ENCODE measurements around the gene TPSD1. TPM values are rescaled to one million over a fixed set of nuclear protein-coding genes. Genes with fewer than 3 reads are reported as not detected.
A peak's percentile ranks its signal among the peaks of the same experiment; 100 is the strongest.

Gene TPSD1
- total and polyA plus RNA-seq, 2 experiments from 2014 or later = 0.17 TPM; not detected in 1

DNA sequence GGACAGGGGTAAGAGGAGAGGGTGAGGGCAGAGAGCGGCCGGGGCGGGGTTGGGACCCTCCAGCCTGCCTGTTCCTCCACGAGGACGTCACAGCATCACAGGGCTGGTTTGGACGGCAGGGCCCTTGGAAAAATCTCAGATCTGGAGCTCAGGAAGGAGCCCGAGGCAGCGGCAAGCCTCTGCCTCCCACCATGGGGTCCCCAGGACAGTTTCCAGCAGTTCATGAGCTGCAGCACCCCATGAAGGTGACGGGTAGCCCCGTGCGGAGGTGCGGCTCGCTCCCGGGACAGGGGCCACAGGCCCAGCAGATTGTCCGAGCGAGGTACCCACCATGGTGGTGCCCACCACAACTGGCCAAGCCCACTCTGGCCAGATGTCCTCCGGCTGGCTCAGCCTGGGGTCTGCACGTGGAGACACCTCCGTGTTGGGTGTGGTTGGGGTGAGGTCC lies 21.3 kb downstream of the TPSD1 start:
- H4K20me1 ChIP-seq (replicated peaks; ENCODE audit: insufficient read depth) = no peaks in the 10 kb centered on the region
- no peak overlapping the region for H3K4me3 Mint-ChIP-seq

DNA sequence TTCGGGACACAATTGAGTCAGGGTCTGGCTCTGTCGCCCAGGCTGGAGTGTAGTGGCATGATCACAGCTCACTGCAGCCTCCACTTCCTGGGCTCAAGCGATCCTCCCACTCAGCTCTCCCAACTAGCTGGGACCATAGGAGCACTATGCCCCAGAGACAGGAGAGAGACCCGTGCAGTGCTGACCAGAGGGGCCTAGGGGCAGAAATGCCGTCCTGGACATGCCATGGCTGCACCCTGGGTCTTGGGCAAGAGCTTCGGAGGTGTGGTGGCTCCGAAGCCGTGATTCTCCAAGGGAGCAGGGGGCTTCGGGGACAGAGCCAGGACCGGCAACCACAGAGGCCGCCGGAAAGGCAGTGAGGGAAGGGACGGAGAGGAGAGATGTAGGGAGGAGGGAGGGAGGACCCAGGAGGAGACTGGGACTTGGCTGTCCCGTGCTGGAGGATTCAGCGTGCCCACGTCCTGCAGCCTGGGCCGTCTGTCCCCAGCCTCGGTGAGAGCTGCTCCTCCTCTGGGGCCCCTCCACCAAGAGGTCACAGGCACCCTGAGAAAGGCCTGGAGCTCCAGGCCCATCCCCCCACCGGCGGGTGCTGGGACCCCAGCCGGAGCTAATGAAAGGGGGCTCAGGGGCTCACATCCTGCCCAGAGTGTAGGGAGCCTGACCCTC lies 21.9 kb downstream of the TPSD1 start:
- ATAC-seq (peak; percentile 18), DNase-seq (ENCODE audit: low spot score) (no peak)
- peaks cover 2% of the 10 kb centered on the region for H3K4me1 Mint-ChIP-seq
- Histone ChIP-seq H3K36me3 (ENCODE audit: insufficient read depth) (no peaks in the 10 kb centered on the region), H3K27me3 (ENCODE audit: insufficient read depth) (no peaks in the 10 kb centered on the region), H3K9me2 (ENCODE audit: insufficient read depth) (no peaks in the 10 kb centered on the region), H3K4me2 (no peak overlapping the region), H2AFZ (no peak overlapping the region), H3K79me2 (replicated peaks; ENCODE audit: insufficient read depth) (no peaks in the 10 kb centered on the region), H3K4me1 (ENCODE audit: insufficient read depth) (peaks cover 6% of the 10 kb centered on the region; the same call in 1 of the 2 replicates), H3F3A (replicated peaks; ENCODE audit: low read depth) (no peaks in the 10 kb centered on the region), H3K4me3 (no peak overlapping the region), H4K20me1 (replicated peaks; ENCODE audit: insufficient read depth) (no peaks in the 10 kb centered on the region), H3K27ac (ENCODE audit: low read depth) (no peak overlapping the region)
- no peak overlapping the region for H3K27ac Mint-ChIP-seq
- no peak overlapping the region for H3K4me3 Mint-ChIP-seq
- peaks cover 11% of the 10 kb centered on the region for H3K27me3 Mint-ChIP-seq (ENCODE audit: insufficient read depth, low read depth, poor library complexity)
- H3K9me3 Mint-ChIP-seq = no peaks in the 10 kb centered on the region; the same call in 1 of the 3 replicates
- H3K36me3 Mint-ChIP-seq (ENCODE audit: low read depth) = peaks cover 5% of the 10 kb centered on the region; the same call in 1 of the 3 replicates
- no peak for TF ChIP-seq JUNB (IDR thresholded peaks at IDR 0.05; ENCODE audit: unreplicated experiment)
- TF ChIP-seq, protein P1, sequence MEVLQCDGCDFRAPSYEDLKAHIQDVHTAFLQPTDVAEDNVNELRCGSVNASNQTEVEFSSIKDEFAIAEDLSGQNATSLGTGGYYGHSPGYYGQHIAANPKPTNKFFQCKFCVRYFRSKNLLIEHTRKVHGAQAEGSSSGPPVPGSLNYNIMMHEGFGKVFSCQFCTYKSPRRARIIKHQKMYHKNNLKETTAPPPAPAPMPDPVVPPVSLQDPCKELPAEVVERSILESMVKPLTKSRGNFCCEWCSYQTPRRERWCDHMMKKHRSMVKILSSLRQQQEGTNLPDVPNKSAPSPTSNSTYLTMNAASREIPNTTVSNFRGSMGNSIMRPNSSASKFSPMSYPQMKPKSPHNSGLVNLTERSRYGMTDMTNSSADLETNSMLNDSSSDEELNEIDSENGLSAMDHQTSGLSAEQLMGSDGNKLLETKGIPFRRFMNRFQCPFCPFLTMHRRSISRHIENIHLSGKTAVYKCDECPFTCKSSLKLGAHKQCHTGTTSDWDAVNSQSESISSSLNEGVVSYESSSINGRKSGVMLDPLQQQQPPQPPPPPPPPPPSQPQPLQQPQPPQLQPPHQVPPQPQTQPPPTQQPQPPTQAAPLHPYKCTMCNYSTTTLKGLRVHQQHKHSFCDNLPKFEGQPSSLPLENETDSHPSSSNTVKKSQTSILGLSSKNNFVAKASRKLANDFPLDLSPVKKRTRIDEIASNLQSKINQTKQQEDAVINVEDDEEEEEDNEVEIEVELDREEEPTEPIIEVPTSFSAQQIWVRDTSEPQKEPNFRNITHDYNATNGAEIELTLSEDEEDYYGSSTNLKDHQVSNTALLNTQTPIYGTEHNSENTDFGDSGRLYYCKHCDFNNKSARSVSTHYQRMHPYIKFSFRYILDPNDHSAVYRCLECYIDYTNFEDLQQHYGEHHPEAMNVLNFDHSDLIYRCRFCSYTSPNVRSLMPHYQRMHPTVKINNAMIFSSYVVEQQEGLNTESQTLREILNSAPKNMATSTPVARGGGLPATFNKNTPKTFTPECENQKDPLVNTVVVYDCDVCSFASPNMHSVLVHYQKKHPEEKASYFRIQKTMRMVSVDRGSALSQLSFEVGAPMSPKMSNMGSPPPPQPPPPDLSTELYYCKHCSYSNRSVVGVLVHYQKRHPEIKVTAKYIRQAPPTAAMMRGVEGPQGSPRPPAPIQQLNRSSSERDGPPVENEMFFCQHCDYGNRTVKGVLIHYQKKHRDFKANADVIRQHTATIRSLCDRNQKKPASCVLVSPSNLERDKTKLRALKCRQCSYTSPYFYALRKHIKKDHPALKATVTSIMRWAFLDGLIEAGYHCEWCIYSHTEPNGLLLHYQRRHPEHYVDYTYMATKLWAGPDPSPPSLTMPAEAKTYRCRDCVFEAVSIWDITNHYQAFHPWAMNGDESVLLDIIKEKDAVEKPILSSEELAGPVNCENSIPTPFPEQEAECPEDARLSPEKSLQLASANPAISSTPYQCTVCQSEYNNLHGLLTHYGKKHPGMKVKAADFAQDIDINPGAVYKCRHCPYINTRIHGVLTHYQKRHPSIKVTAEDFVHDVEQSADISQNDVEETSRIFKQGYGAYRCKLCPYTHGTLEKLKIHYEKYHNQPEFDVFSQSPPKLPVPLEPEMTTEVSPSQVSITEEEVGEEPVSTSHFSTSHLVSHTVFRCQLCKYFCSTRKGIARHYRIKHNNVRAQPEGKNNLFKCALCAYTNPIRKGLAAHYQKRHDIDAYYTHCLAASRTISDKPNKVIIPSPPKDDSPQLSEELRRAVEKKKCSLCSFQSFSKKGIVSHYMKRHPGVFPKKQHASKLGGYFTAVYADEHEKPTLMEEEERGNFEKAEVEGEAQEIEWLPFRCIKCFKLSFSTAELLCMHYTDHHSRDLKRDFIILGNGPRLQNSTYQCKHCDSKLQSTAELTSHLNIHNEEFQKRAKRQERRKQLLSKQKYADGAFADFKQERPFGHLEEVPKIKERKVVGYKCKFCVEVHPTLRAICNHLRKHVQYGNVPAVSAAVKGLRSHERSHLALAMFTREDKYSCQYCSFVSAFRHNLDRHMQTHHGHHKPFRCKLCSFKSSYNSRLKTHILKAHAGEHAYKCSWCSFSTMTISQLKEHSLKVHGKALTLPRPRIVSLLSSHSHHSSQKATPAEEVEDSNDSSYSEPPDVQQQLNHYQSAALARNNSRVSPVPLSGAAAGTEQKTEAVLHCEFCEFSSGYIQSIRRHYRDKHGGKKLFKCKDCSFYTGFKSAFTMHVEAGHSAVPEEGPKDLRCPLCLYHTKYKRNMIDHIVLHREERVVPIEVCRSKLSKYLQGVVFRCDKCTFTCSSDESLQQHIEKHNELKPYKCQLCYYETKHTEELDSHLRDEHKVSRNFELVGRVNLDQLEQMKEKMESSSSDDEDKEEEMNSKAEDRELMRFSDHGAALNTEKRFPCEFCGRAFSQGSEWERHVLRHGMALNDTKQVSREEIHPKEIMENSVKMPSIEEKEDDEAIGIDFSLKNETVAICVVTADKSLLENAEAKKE (CRISPR knock-in tag; IDR thresholded peaks at IDR 0.05) = no peak
- TF ChIP-seq EZH2 (IDR thresholded peaks at IDR 0.05; ENCODE audit: low read depth, unreplicated experiment) = no peak

More for the DNA sequence above, 21.3 kb downstream of the TPSD1 start:
- Mint-ChIP-seq H3K36me3 (ENCODE audit: low read depth) (peaks cover 5% of the 10 kb centered on the region; the same call in 1 of the 3 replicates), H3K9me3 (no peaks in the 10 kb centered on the region; the same call in 1 of the 3 replicates), H3K27ac (no peak overlapping the region), H3K27me3 (ENCODE audit: insufficient read depth, low read depth, poor library complexity) (peaks cover 11% of the 10 kb centered on the region), H3K4me1 (peaks cover 2% of the 10 kb centered on the region)
- Histone ChIP-seq H3K9me2 (ENCODE audit: insufficient read depth) (no peaks in the 10 kb centered on the region), H3K4me3 (no peak overlapping the region), H3K27ac (ENCODE audit: low read depth) (no peak overlapping the region), H3K4me2 (no peak overlapping the region), H3K79me2 (replicated peaks; ENCODE audit: insufficient read depth) (no peaks in the 10 kb centered on the region), H3K36me3 (ENCODE audit: insufficient read depth) (no peaks in the 10 kb centered on the region), H2AFZ (no peak overlapping the region), H3K27me3 (ENCODE audit: insufficient read depth) (no peaks in the 10 kb centered on the region), H3K4me1 (ENCODE audit: insufficient read depth) (peaks cover 6% of the 10 kb centered on the region; the same call in 1 of the 2 replicates), H3F3A (replicated peaks; ENCODE audit: low read depth) (no peaks in the 10 kb centered on the region)
- no peak for TF ChIP-seq CTCF (conservative IDR thresholded peaks at IDR 0.05; ENCODE audit: low read depth in 2 of 2)
- TF ChIP-seq, protein P2, sequence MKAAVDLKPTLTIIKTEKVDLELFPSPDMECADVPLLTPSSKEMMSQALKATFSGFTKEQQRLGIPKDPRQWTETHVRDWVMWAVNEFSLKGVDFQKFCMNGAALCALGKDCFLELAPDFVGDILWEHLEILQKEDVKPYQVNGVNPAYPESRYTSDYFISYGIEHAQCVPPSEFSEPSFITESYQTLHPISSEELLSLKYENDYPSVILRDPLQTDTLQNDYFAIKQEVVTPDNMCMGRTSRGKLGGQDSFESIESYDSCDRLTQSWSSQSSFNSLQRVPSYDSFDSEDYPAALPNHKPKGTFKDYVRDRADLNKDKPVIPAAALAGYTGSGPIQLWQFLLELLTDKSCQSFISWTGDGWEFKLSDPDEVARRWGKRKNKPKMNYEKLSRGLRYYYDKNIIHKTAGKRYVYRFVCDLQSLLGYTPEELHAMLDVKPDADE (IDR thresholded peaks at IDR 0.05) = no peak
- no peak for TF ChIP-seq JUNB (IDR thresholded peaks at IDR 0.05; ENCODE audit: unreplicated experiment)
- no peak for TF ChIP-seq EZH2phosphoT487 (IDR thresholded peaks at IDR 0.05; ENCODE audit: unreplicated experiment)
- no peak for TF ChIP-seq CREB1 (CRISPR knock-in tag; IDR thresholded peaks at IDR 0.05; ENCODE audit: low read depth)
- TF ChIP-seq EZH2 (IDR thresholded peaks at IDR 0.05; ENCODE audit: low read depth, unreplicated experiment) = no peak
- no peak for DNase-seq (ENCODE audit: low spot score)
- ATAC-seq = no peak
